Natural killer cell (primary cell): ENCODE measurements around the gene RAB21. TPM values are rescaled to one million over a fixed set of nuclear protein-coding genes. Genes with fewer than 3 reads are reported as not detected.
A peak's percentile ranks its signal among the peaks of the same experiment; 100 is the strongest.

Experiments
- ATAC-seq, 3 donors: fragments of 150-1000 bp in 2 of 3; fragments of 200-7000 bp in 1 of 3; cut with Tn5 transposase; 1 replicate in 1 of 3; 2 replicates in 2 of 3; pipeline ENCODE4 v1.10.0; 2021; ENCODE audit warnings: mild to moderate bottlenecking in 2 of 3, moderate library complexity in 2 of 3
- DNase-seq, 2 donors: peaks; one replicate each; pipeline versions ENCODE4 v3.0.0 to v3.0.0-alpha.2; 2013 to 2021; ENCODE audit warnings: mixed read lengths in 1 of 2
- H3K27ac ChIP-seq: one replicate; pipeline ENCODE4 v1.5.1; 2013; ENCODE audit warnings: mild to moderate bottlenecking, low read length
- H3K27me3 ChIP-seq: one replicate; pipeline ENCODE4 v1.6.1; 2013; ENCODE audit warnings: low read length; ENCODE audit not compliant: control insufficient read depth, insufficient read depth
- H3K36me3 ChIP-seq: one replicate; pipeline ENCODE4 v1.6.1; 2013; ENCODE audit warnings: low read length; ENCODE audit not compliant: control insufficient read depth, insufficient read depth
- H3K4me1 ChIP-seq: one replicate; pipeline ENCODE4 v1.6.1; 2013; ENCODE audit warnings: low read length; ENCODE audit not compliant: control insufficient read depth, insufficient read depth
- H3K4me3 ChIP-seq: one replicate; pipeline ENCODE4 v1.5.1; 2013; ENCODE audit warnings: low read length
- H3K9me3 ChIP-seq: one replicate; pipeline ENCODE4 v1.6.1; 2013; ENCODE audit warnings: low read length; ENCODE audit not compliant: control insufficient read depth, insufficient read depth
- H3K27ac Mint-ChIP-seq, 2 donors: one replicate each; pipeline ENCODE4 v1.8.0; 2022; ENCODE audit warnings: mild to moderate bottlenecking in 2 of 2, mixed read lengths in 2 of 2, moderate library complexity in 1 of 2
- H3K27me3 Mint-ChIP-seq, 2 donors: one replicate each; pipeline ENCODE4 v1.8.0; 2022; ENCODE audit warnings: low read depth in 2 of 2, mixed read lengths in 2 of 2
- H3K36me3 Mint-ChIP-seq: one replicate; pipeline ENCODE4 v1.8.0; 2022; ENCODE audit warnings: mixed read lengths
- H3K4me1 Mint-ChIP-seq, 2 donors: one replicate each; pipeline ENCODE4 v1.8.0; 2022; ENCODE audit warnings: mixed read lengths in 2 of 2
- H3K4me3 Mint-ChIP-seq: one replicate; pipeline ENCODE4 v1.8.0; 2022; ENCODE audit warnings: mild to moderate bottlenecking, moderate library complexity, mixed read lengths
- H3K9me3 Mint-ChIP-seq, 2 donors: one replicate each; pipeline ENCODE4 v1.8.0; 2022; ENCODE audit warnings: mixed read lengths in 2 of 2
- CTCF ChIP-seq: fragments of 200-600 bp; IDR thresholded peaks from one replicate; pipeline ENCODE4 v1.8.0; 2022; ENCODE audit warnings: antibody characterized with exemption
- WGBS: methylation state at CpG from one replicate; pipeline ENCODE4 v1.1.7; 2013; ENCODE audit warnings: missing lambda C conversion rate; ENCODE audit not compliant: insufficient coverage; 5-methylcytosine and 5-hydroxymethylcytosine counted together
- intact Hi-C: fragments of 100-400 bp; cut with micrococcal nuclease; formaldehyde crosslinking; loops from one replicate; pipeline ENCODE4 v1.14.2; 2022
- total RNA-seq, 4 donors: library from RNA; stranded (reverse); fragments of 120-200 nt in 1 of 4; gene quantifications; one replicate each; pipeline versions ENCODE4 v1.2.3 to v1.2.4, GENCODE V29; 2013 to 2022

The RAB21 gene
- total RNA-seq: 10 to 100 TPM; 62.5 to 84.9 (median 68.7) TPM
- total RNA-seq (2013): 58.7 TPM

- Mint-ChIP-seq H3K4me3 (peak within 1 kb of the TSS; percentile 93), H3K27me3 (peaks cover 12 to 14% of the 10 kb centered on the region in 2 donors), H3K27ac (peak within 1 kb of the TSS; percentile 92 to 96), H3K36me3 (peaks cover 12% of the 10 kb centered on the region), H3K9me3 (no peaks in the 10 kb centered on the region), H3K4me1 (peaks cover 45 to 46% of the 10 kb centered on the region in 2 donors)
- Histone ChIP-seq H3K36me3 (peaks cover 7% of the 10 kb centered on the region), H3K27ac (peak within 1 kb of the TSS; percentile 98), H3K4me1 (peaks cover 17% of the 10 kb centered on the region), H3K4me3 (peak within 1 kb of the TSS; percentile 89), H3K27me3 (peaks cover 6% of the 10 kb centered on the region), H3K9me3 (peaks cover 7% of the 10 kb centered on the region)
- DNase-seq: peak; percentile 97 to 99
- intact Hi-C loops: loop anchor here (1.0 to 2.0 kb wide), 3 partner anchors 68 to 91 kb away; partner anchors contain the start of genes TBC1D15, TMEM19 and ZFC3H1
- peak; percentile 22 for TF ChIP-seq CTCF
- peak; percentile 86 to 98 (median 91) for ATAC-seq
- WGBS: under 1% methylated on average over 56 of the region's 56 CpGs
These were observed at the start of gene RAB21 for GRCh38 chr12:71754461-71755145. TSS of gene RAB21 (plus strand) at chr12:71754863. CDS start at chr12:71755130, 267 bp downstream.

- no peak for DNase-seq
- peaks cover 19% of the 10 kb centered on the region for H3K36me3 ChIP-seq
- TF ChIP-seq CTCF: no peak
- no peak for ATAC-seq
- Mint-ChIP-seq H3K36me3 (peaks cover 5% of the 10 kb centered on the region), H3K4me1 (no peaks in the 10 kb centered on the region), H3K27ac (no peak overlapping the region), H3K4me3 (no peak overlapping the region), H3K9me3 (no peaks in the 10 kb centered on the region), H3K27me3 (no peaks in the 10 kb centered on the region)
- intact Hi-C loops: no loop called here
- no peaks in the 10 kb centered on the region for H3K9me3 ChIP-seq
- WGBS: no CpG with 5 or more reads among the region's 2 CpGs
- no peaks in the 10 kb centered on the region for H3K27me3 ChIP-seq
- H3K27ac ChIP-seq: no peak overlapping the region
- no peak overlapping the region for H3K4me3 ChIP-seq
- H3K4me1 ChIP-seq: no peaks in the 10 kb centered on the region
These were observed 49.7 kb upstream of the RAB21 start for GRCh38 chr12:71704920-71705319.

- H3K9me3 ChIP-seq: no peaks in the 10 kb centered on the region
- H3K4me3 ChIP-seq: no peak overlapping the region
- Mint-ChIP-seq H3K36me3 (peaks cover 16% of the 10 kb centered on the region), H3K4me1 (no peaks in the 10 kb centered on the region), H3K9me3 (peaks cover 3 to 11% of the 10 kb centered on the region in 2 donors), H3K27me3 (peaks cover 0 to 8% of the 10 kb centered on the region in 2 donors), H3K27ac (no peak overlapping the region), H3K4me3 (no peak overlapping the region)
- ATAC-seq: no peak
- DNase-seq: no peak
- H3K4me1 ChIP-seq: no peaks in the 10 kb centered on the region
- intact Hi-C loops: no loop called here
- no peaks in the 10 kb centered on the region for H3K27me3 ChIP-seq
- no peak for TF ChIP-seq CTCF
- WGBS: 100% methylated on average over 1 of the region's 1 CpG
- H3K36me3 ChIP-seq: peaks cover 3% of the 10 kb centered on the region
- no peak overlapping the region for H3K27ac ChIP-seq
These were observed 46.0 kb upstream of the RAB21 start for GRCh38 chr12:71708658-71709057.
